ELF-1 (cell line): ENCODE results near the gene MSI2.
"Not testable (repeated sequence)": the region's sequence is repeated elsewhere in the genome, so short reads cannot be mapped to it uniquely, and the experiment has no call there.

Source experiments
- DNase-seq: peaks from one replicate; pipeline ENCODE4 v3.0.0-alpha.2; 2016; ENCODE audit warnings: low read depth, low spot score

The MSI2 gene

GRCh38 chr17:57255776-57256681, at the start of gene MSI2:
Gene MSI2 (plus strand): TSS chr17:57256523. CDS start chr17:57256743, 220 bp downstream.
- DNase-seq = peak; percentile 54

GRCh38 chr17:57206928-57207327, 49.4 kb upstream of the MSI2 start:
- DNase-seq = no peak

GRCh38 chr17:57207396-57207795, 48.9 kb upstream of the MSI2 start:
- no peak for DNase-seq

GRCh38 chr17:57210224-57210553, 46.1 kb upstream of the MSI2 start:
- DNase-seq = no peak

GRCh38 chr17:57210972-57211411, 45.3 kb upstream of the MSI2 start:
- DNase-seq = no peak

- DNase-seq = no peak
Measured at GRCh38 chr17:57211543-57211942, 44.8 kb upstream of the MSI2 start.

- no peak for DNase-seq
Measured at GRCh38 chr17:57213180-57213825, 43.0 kb upstream of the MSI2 start.

- DNase-seq = no peak
Measured at GRCh38 chr17:57215317-57215716, 41.0 kb upstream of the MSI2 start.

- DNase-seq = no peak
Measured at GRCh38 chr17:57221366-57222350, 34.7 kb upstream of the MSI2 start.

GRCh38 chr17:57222422-57222821, 33.9 kb upstream of the MSI2 start:
- DNase-seq = not testable (repeated sequence)

GRCh38 chr17:57225127-57225526, 31.2 kb upstream of the MSI2 start:
- DNase-seq = no peak

GRCh38 chr17:57226793-57227192, 29.5 kb upstream of the MSI2 start:
- no peak for DNase-seq

GRCh38 chr17:57228911-57229310, 27.4 kb upstream of the MSI2 start:
- DNase-seq = no peak

GRCh38 chr17:57234061-57234738, 22.1 kb upstream of the MSI2 start:
- DNase-seq = no peak

- no peak for DNase-seq
Measured at GRCh38 chr17:57234739-57235092, 21.6 kb upstream of the MSI2 start.

GRCh38 chr17:57235124-57235523, 21.2 kb upstream of the MSI2 start:
- DNase-seq = no peak

GRCh38 chr17:57236686-57237299, 19.5 kb upstream of the MSI2 start:
- DNase-seq = no peak

- no peak for DNase-seq
Measured at GRCh38 chr17:57240648-57241047, 15.7 kb upstream of the MSI2 start.

- DNase-seq = no peak
Measured at GRCh38 chr17:57242148-57242547, 14.2 kb upstream of the MSI2 start.

GRCh38 chr17:57243171-57243622, 13.1 kb upstream of the MSI2 start:
- DNase-seq = peak; percentile 83

- DNase-seq = no peak
Measured at GRCh38 chr17:57245786-57246185, 10.5 kb upstream of the MSI2 start.
